ENCODE results near the gene PTPN6. TPM values are rescaled to one million over a fixed set of nuclear protein-coding genes. Genes with fewer than 3 reads are reported as not detected.

PTPN6 gene
- total RNA-seq, 1 experiment from 2014 or later: 28.4 TPM

- Histone ChIP-seq H4K20me1 (ENCODE audit: low read length) (no peaks in the 10 kb centered on the region), H3K9ac (ENCODE audit: low read length) (no peak overlapping the region), H3K36me3 (ENCODE audit: low read depth, low read length) (no peaks in the 10 kb centered on the region; the same call in 1 of the 2 replicates), H3K4me3 (ENCODE audit: low read length) (no peak overlapping the region), H2AFZ (ENCODE audit: low read length) (no peak overlapping the region), H3K4me1 (ENCODE audit: insufficient read depth, low read length) (no peaks in the 10 kb centered on the region), H3F3A (ENCODE audit: low read length, unreplicated experiment) (no peaks in the 10 kb centered on the region), H3K9me2 (replicated peaks; ENCODE audit: low read length) (no peaks in the 10 kb centered on the region), H3K9me3 (ENCODE audit: low read length) (no peaks in the 10 kb centered on the region), H3K79me2 (ENCODE audit: low read length) (no peaks in the 10 kb centered on the region), H3K27ac (ENCODE audit: low read length) (no peak overlapping the region), H3K4me2 (ENCODE audit: low read length) (no peak overlapping the region), H3K27me3 (ENCODE audit: low read length) (no peaks in the 10 kb centered on the region)
- intact Hi-C loops (cut with micrococcal nuclease): loop anchor here (5.0 kb wide), 1 partner anchor 154 kb away; the partner anchor contains the start of genes CDCA3 and USP5
- DNase-seq (no peak), ATAC-seq (no peak)
- ChIA-PET CTCF (no interaction called here), POLR2A (ENCODE audit: unreplicated experiment) (no interaction called here)
- TF ChIP-seq CTCF (conservative IDR thresholded peaks at IDR 0.05; ENCODE audit: low read depth, low read length) (no peak), EZH2phosphoT487 (IDR thresholded peaks at IDR 0.05; ENCODE audit: borderline replicate concordance, low read length) (no peak), EZH2 (IDR thresholded peaks at IDR 0.05; ENCODE audit: low read length, unreplicated experiment) (no peak)
- no TSS peak for BruUV-seq (replicated peaks)
Measured at GRCh38 chr12:7006639-7007038, 55.5 kb downstream of the PTPN6 start.

GRCh38 chr12:7008864-7009263, 57.7 kb downstream of the PTPN6 start:
- Histone ChIP-seq H3K9me3 (ENCODE audit: low read length) (no peaks in the 10 kb centered on the region), H3K9me2 (replicated peaks; ENCODE audit: low read length) (no peaks in the 10 kb centered on the region), H3F3A (ENCODE audit: low read length, unreplicated experiment) (no peaks in the 10 kb centered on the region), H4K20me1 (ENCODE audit: low read length) (no peaks in the 10 kb centered on the region), H3K36me3 (ENCODE audit: low read depth, low read length) (no peaks in the 10 kb centered on the region; the same call in 1 of the 2 replicates), H3K4me3 (ENCODE audit: low read length) (no peak overlapping the region), H3K9ac (ENCODE audit: low read length) (no peak overlapping the region), H3K27ac (ENCODE audit: low read length) (no peak overlapping the region), H2AFZ (ENCODE audit: low read length) (no peak overlapping the region), H3K4me1 (ENCODE audit: insufficient read depth, low read length) (no peaks in the 10 kb centered on the region), H3K79me2 (ENCODE audit: low read length) (no peaks in the 10 kb centered on the region), H3K4me2 (ENCODE audit: low read length) (no peak overlapping the region), H3K27me3 (ENCODE audit: low read length) (no peaks in the 10 kb centered on the region)
- ATAC-seq (no peak), DNase-seq (no peak)
- ChIA-PET CTCF (no interaction called here), POLR2A (ENCODE audit: unreplicated experiment) (no interaction called here)
- intact Hi-C loops (cut with micrococcal nuclease): loop anchor here (5.0 kb wide), 1 partner anchor 157 kb away; the partner anchor contains the start of genes CDCA3 and USP5
- TF ChIP-seq CTCF (conservative IDR thresholded peaks at IDR 0.05; ENCODE audit: low read depth, low read length) (no peak), EZH2phosphoT487 (IDR thresholded peaks at IDR 0.05; ENCODE audit: borderline replicate concordance, low read length) (no peak), EZH2 (IDR thresholded peaks at IDR 0.05; ENCODE audit: low read length, unreplicated experiment) (no peak)
- no TSS peak for BruUV-seq (replicated peaks)

DNA sequence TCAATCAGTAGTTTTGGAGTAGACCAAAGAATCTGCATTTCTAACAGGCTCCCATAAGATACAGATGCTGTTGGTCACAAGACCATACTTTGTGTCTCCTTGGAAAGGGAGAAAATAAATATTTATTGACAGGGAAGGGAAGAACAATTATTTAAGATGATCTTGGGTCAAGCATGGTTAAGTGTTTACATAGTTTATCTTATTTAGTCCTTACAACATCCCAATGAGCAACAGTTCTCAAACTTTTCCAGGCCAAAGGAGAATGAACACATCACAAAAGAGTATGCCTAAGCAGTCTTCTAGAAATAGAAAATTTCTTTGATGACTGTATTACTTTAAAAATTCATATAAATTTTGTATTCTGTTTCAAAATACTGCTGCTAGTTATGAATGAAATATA, 58.4 kb downstream of the PTPN6 start:
- no peaks in the 10 kb centered on the region for H3K4me1 ChIP-seq (ENCODE audit: insufficient read depth, low read length)
- H3K27ac ChIP-seq (ENCODE audit: low read length): no peak overlapping the region
- TF ChIP-seq CTCF (conservative IDR thresholded peaks at IDR 0.05; ENCODE audit: low read depth, low read length): no peak
- TF ChIP-seq EZH2 (IDR thresholded peaks at IDR 0.05; ENCODE audit: low read length, unreplicated experiment): no peak
- TF ChIP-seq EZH2phosphoT487 (IDR thresholded peaks at IDR 0.05; ENCODE audit: borderline replicate concordance, low read length): no peak
- H3K4me2 ChIP-seq (ENCODE audit: low read length): no peak overlapping the region
- H3K9ac ChIP-seq (ENCODE audit: low read length): no peak overlapping the region
- no peaks in the 10 kb centered on the region for H3K9me2 ChIP-seq (replicated peaks; ENCODE audit: low read length)
- H3K79me2 ChIP-seq (ENCODE audit: low read length): no peaks in the 10 kb centered on the region
- no TSS peak for BruUV-seq (replicated peaks)
- no peaks in the 10 kb centered on the region for H4K20me1 ChIP-seq (ENCODE audit: low read length)
- no peak overlapping the region for H2AFZ ChIP-seq (ENCODE audit: low read length)
- ATAC-seq (no peak), DNase-seq (no peak)
- H3K36me3 ChIP-seq (ENCODE audit: low read depth, low read length): no peaks in the 10 kb centered on the region; the same call in 1 of the 2 replicates
- H3K9me3 ChIP-seq (ENCODE audit: low read length): no peaks in the 10 kb centered on the region
- ChIA-PET POLR2A (ENCODE audit: unreplicated experiment) (no interaction called here), CTCF (no interaction called here)
- no peaks in the 10 kb centered on the region for H3F3A ChIP-seq (ENCODE audit: low read length, unreplicated experiment)
- no peak overlapping the region for H3K4me3 ChIP-seq (ENCODE audit: low read length)
- no peaks in the 10 kb centered on the region for H3K27me3 ChIP-seq (ENCODE audit: low read length)
- intact Hi-C loops (cut with micrococcal nuclease): loop anchor here (5.0 kb wide), 1 partner anchor 157 kb away; the partner anchor contains the start of genes CDCA3 and USP5
